ENCODE results near the gene GPR78. TPM values are rescaled to one million over a fixed set of nuclear protein-coding genes. Genes with fewer than 3 reads are reported as not detected.

GPR78 gene
- total RNA-seq, 1 donor from 2014 or later = 0.09 TPM

DNA sequence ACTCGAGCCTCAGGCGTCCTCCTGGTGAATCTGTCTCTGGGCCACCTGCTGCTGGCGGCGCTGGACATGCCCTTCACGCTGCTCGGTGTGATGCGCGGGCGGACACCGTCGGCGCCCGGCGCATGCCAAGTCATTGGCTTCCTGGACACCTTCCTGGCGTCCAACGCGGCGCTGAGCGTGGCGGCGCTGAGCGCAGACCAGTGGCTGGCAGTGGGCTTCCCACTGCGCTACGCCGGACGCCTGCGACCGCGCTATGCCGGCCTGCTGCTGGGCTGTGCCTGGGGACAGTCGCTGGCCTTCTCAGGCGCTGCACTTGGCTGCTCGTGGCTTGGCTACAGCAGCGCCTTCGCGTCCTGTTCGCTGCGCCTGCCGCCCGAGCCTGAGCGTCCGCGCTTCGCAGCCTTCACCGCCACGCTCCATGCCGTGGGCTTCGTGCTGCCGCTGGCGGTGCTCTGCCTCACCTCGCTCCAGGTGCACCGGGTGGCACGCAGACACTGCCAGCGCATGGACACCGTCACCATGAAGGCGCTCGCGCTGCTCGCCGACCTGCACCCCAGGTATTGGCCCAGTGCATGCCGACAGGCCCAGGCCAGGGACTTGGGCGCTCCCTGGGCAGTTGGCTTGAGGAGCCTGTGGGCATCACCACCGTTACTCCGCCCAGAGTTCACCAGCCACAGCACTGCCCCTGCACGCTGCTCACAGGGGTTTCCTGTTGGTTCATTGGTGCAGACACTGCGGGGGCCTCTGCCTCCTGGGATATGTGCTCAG lies 1.1 kb downstream of the GPR78 start:
- H2AFZ ChIP-seq (replicated peaks) = no peak overlapping the region
- no peaks in the 10 kb centered on the region for H3K9me3 Mint-ChIP-seq
- H3K4me3 Mint-ChIP-seq = peak overlapping the region; percentile 35
- H3K4me1 Mint-ChIP-seq = peaks cover 7% of the 10 kb centered on the region
- no peaks in the 10 kb centered on the region for H3K9me3 ChIP-seq (ENCODE audit: low read depth)
- no peaks in the 10 kb centered on the region for H3K36me3 Mint-ChIP-seq
- TF ChIP-seq, protein P1, sequence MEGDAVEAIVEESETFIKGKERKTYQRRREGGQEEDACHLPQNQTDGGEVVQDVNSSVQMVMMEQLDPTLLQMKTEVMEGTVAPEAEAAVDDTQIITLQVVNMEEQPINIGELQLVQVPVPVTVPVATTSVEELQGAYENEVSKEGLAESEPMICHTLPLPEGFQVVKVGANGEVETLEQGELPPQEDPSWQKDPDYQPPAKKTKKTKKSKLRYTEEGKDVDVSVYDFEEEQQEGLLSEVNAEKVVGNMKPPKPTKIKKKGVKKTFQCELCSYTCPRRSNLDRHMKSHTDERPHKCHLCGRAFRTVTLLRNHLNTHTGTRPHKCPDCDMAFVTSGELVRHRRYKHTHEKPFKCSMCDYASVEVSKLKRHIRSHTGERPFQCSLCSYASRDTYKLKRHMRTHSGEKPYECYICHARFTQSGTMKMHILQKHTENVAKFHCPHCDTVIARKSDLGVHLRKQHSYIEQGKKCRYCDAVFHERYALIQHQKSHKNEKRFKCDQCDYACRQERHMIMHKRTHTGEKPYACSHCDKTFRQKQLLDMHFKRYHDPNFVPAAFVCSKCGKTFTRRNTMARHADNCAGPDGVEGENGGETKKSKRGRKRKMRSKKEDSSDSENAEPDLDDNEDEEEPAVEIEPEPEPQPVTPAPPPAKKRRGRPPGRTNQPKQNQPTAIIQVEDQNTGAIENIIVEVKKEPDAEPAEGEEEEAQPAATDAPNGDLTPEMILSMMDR (IDR thresholded peaks at IDR 0.05) = no peak
- TF ChIP-seq EZH2 (IDR thresholded peaks at IDR 0.05) (peak; percentile 16), EZH2phosphoT487 (IDR thresholded peaks at IDR 0.05) (no peak)
- H3K27me3 Mint-ChIP-seq (ENCODE audit: insufficient read depth, low read depth) = peaks cover 54% of the 10 kb centered on the region
- H3F3A ChIP-seq (ENCODE audit: low read depth) = peaks cover 12% of the 10 kb centered on the region
- no peak overlapping the region for H3K27ac ChIP-seq
- no peak overlapping the region for H3K27ac Mint-ChIP-seq
- H3K79me2 ChIP-seq (ENCODE audit: low read depth) = no peaks in the 10 kb centered on the region
- peaks cover 8% of the 10 kb centered on the region for H3K4me1 ChIP-seq
- H4K20me1 ChIP-seq (ENCODE audit: low read depth) = peaks cover 35% of the 10 kb centered on the region
- H3K27me3 ChIP-seq = peaks cover 63% of the 10 kb centered on the region
- DNase-seq (ENCODE audit: low spot score) = no peak
- no peaks in the 10 kb centered on the region for H3K36me3 ChIP-seq
- H3K9ac ChIP-seq = no peak overlapping the region
- peak overlapping the region; percentile 31 for H3K4me3 ChIP-seq
- H3K4me2 ChIP-seq = peak overlapping the region; percentile 81

DNA sequence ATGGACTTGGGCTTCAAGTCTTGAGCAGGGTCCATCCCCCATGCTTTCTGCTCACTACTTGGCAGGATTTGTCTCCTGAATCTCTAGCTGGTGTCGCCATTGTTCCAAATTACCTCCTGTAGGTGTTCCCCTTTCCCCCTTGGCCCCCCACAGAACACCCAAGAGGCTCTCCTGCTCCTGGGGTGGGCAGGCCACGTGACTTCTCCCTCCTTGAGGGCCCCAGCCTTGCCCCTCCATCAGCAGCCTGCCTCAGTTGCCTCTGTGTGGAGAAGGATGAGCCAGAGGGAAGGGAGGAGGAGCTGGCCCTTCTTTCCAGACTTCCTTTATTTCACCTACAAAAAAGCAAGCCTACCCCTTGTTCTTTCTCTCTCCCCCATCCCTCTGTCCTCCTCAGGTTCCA lies 1.8 kb downstream of the GPR78 start:
- Mint-ChIP-seq H3K27ac (no peak overlapping the region), H3K4me3 (no peak overlapping the region), H3K27me3 (ENCODE audit: insufficient read depth, low read depth) (peaks cover 55% of the 10 kb centered on the region), H3K36me3 (no peaks in the 10 kb centered on the region), H3K4me1 (peaks cover 7% of the 10 kb centered on the region), H3K9me3 (no peaks in the 10 kb centered on the region)
- DNase-seq (ENCODE audit: low spot score) = no peak
- peaks cover 12% of the 10 kb centered on the region for H3F3A ChIP-seq (ENCODE audit: low read depth)
- H4K20me1 ChIP-seq (ENCODE audit: low read depth) = peaks cover 35% of the 10 kb centered on the region
- H3K9ac ChIP-seq = no peak overlapping the region
- peaks cover 8% of the 10 kb centered on the region for H3K4me1 ChIP-seq
- H3K36me3 ChIP-seq = no peaks in the 10 kb centered on the region
- H3K27me3 ChIP-seq = peaks cover 61% of the 10 kb centered on the region
- H3K79me2 ChIP-seq (ENCODE audit: low read depth) = no peaks in the 10 kb centered on the region
- H3K4me2 ChIP-seq = no peak overlapping the region
- no peak overlapping the region for H2AFZ ChIP-seq (replicated peaks)
- no peak overlapping the region for H3K4me3 ChIP-seq
- no peak overlapping the region for H3K27ac ChIP-seq
- TF ChIP-seq, protein P1 (IDR thresholded peaks at IDR 0.05) = no peak
- TF ChIP-seq EZH2 (IDR thresholded peaks at IDR 0.05) = no peak
- no peaks in the 10 kb centered on the region for H3K9me3 ChIP-seq (ENCODE audit: low read depth)

DNA sequence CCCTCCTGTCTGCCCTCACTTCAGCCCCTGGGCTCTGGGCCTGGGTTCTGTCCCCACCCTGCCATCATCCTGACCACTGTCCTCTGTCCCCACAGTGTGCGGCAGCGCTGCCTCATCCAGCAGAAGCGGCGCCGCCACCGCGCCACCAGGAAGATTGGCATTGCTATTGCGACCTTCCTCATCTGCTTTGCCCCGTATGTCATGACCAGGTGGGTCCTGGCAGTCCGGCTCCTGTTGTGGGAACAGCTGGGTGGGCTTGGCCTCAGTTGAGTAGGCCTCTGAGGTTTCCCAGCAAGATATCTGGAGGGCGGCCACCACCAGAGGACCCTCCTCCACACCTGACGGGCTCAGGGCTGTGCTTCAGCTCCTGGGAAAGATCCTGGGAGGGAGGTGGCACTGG lies 2.2 kb downstream of the GPR78 start:
- Histone ChIP-seq H3K4me2 (no peak overlapping the region), H2AFZ (replicated peaks) (no peak overlapping the region), H4K20me1 (ENCODE audit: low read depth) (peaks cover 35% of the 10 kb centered on the region), H3K36me3 (no peaks in the 10 kb centered on the region), H3K4me3 (no peak overlapping the region), H3K4me1 (peaks cover 8% of the 10 kb centered on the region), H3K27me3 (peaks cover 57% of the 10 kb centered on the region), H3K9ac (no peak overlapping the region), H3K27ac (no peak overlapping the region), H3F3A (ENCODE audit: low read depth) (peaks cover 12% of the 10 kb centered on the region), H3K9me3 (ENCODE audit: low read depth) (no peaks in the 10 kb centered on the region), H3K79me2 (ENCODE audit: low read depth) (no peaks in the 10 kb centered on the region)
- Mint-ChIP-seq H3K9me3 (no peaks in the 10 kb centered on the region), H3K36me3 (no peaks in the 10 kb centered on the region), H3K4me1 (peaks cover 7% of the 10 kb centered on the region), H3K27me3 (ENCODE audit: insufficient read depth, low read depth) (peaks cover 55% of the 10 kb centered on the region), H3K4me3 (no peak overlapping the region), H3K27ac (no peak overlapping the region)
- TF ChIP-seq EZH2 (IDR thresholded peaks at IDR 0.05) (no peak), EZH2phosphoT487 (IDR thresholded peaks at IDR 0.05) (no peak)
- TF ChIP-seq, protein P1 (IDR thresholded peaks at IDR 0.05) = no peak
- no peak for DNase-seq (ENCODE audit: low spot score)

Data from neural progenitor cell (in vitro differentiated cells).